K562 (cell line): ENCODE measurements around the gene GFRA1. TPM values are rescaled to one million over a fixed set of nuclear protein-coding genes. Genes with fewer than 3 reads are reported as not detected.

Source experiments
- ATAC-seq: fragments of 200-7000 bp; cut with Tn5 transposase; 3 replicates; pipeline ENCODE4 v1.9.1; 2020; ENCODE audit warnings: moderate library complexity
- BruUV-seq: library from RNA; stranded (reverse); fragments of 400-500 nt; replicated peaks from 2 replicates; lab custom pipeline; 2021; lab: Mats Ljungman, UMichigan
- CTCF ChIA-PET: fragments of 300-600 bp; formaldehyde crosslinking; extraction: SDS; loops from one replicate; lab custom pipeline; 2021; ENCODE audit warnings: low intra/inter-chr PET ratio; lab: Yijun Ruan, JAX
- POLR2A ChIA-PET: fragments of 300-600, 350-650 bp; sonication (Branson Sonifier 250); formaldehyde crosslinking; extraction: SDS; loops from one replicate; lab custom pipeline; 2021; ENCODE audit warnings: antibody characterized with exemption, inconsistent platforms; lab: Yijun Ruan, JAX
- DNase-seq, 4 experiments: peaks; one replicate each; pipeline versions ENCODE4 v3.0.0 to v3.0.0-alpha.2; 2011 to 2018; ENCODE audit warnings: low spot score in 3 of 4, mixed read lengths in 3 of 4; ENCODE audit errors: extremely low read depth in 1 of 4
- FAIRE-seq: peaks from 2 replicates; lab custom pipeline; 2011; peaks lifted over from hg19 to GRCh38; lab: Jason Lieb, UNC
- H2AFZ ChIP-seq: 2 replicates; pipeline ENCODE4 v1.6.0; 2011; ENCODE audit warnings: low read depth, low read length, control low read depth, inconsistent platforms
- H3K27ac ChIP-seq: fragments of 200-600 bp; 3 replicates; pipeline ENCODE4 v1.8.0; 2011; ENCODE audit warnings: low read depth, mild to moderate bottlenecking, control low read depth, inconsistent platforms, low read length, moderate library complexity, mixed read lengths; ENCODE audit errors: extremely low read depth
- H3K27me3 ChIP-seq, 2 experiments: fragments of 300-600 bp in 1 of 2; 2 replicates in 1 of 2; 3 replicates in 1 of 2; pipeline versions ENCODE4 v1.6.0 to v1.8.0; 2011; ENCODE audit warnings: inconsistent platforms in 2 of 2, low read length in 2 of 2, mild to moderate bottlenecking in 1 of 2, mixed read lengths in 1 of 2, moderate library complexity in 1 of 2; ENCODE audit not compliant: control insufficient read depth in 2 of 2, insufficient read depth in 2 of 2
- H3K36me3 ChIP-seq: fragments of 300-600 bp; 3 replicates; pipeline ENCODE4 v1.8.0; 2011; ENCODE audit warnings: mild to moderate bottlenecking, low read length, inconsistent platforms; ENCODE audit not compliant: control insufficient read depth, insufficient read depth
- H3K4me1 ChIP-seq, 2 experiments: fragments of 200-600 bp in 1 of 2; replicated peaks in 1 of 2; 2 replicates in 1 of 2; 3 replicates in 1 of 2; pipeline versions ENCODE4 v1.5.1 to v1.8.0; 2011; ENCODE audit warnings: inconsistent platforms in 2 of 2, low read length in 2 of 2, mild to moderate bottlenecking in 1 of 2, mixed read lengths in 1 of 2, moderate library complexity in 1 of 2; ENCODE audit not compliant: control insufficient read depth in 2 of 2, insufficient read depth in 2 of 2
- H3K4me2 ChIP-seq: 2 replicates; pipeline ENCODE4 v1.6.1; 2011; ENCODE audit warnings: low read length, control low read depth, inconsistent platforms, mixed read lengths; ENCODE audit not compliant: insufficient read depth
- H3K4me3 ChIP-seq: fragments of 200-600 bp; sonication (generic), shearing (Covaris generic); 2 replicates; pipeline ENCODE4 v1.5.1; 2016; ENCODE audit warnings: control low read depth, inconsistent platforms
- H3K79me2 ChIP-seq: fragments of 200-600 bp; 3 replicates; pipeline ENCODE4 v1.8.0; 2011; ENCODE audit warnings: low read length, inconsistent platforms; ENCODE audit not compliant: control insufficient read depth, insufficient read depth
- H3K9ac ChIP-seq, 2 experiments: 2 replicates each; pipeline versions ENCODE4 v1.6.0 to v1.6.1; 2011; ENCODE audit warnings: low read depth in 2 of 2, low read length in 2 of 2, control low read depth in 1 of 2, inconsistent platforms in 1 of 2, mild to moderate bottlenecking in 1 of 2, mixed read lengths in 1 of 2; ENCODE audit not compliant: insufficient read depth in 1 of 2
- H3K9me1 ChIP-seq: one replicate; pipeline ENCODE4 v1.6.0; 2011; ENCODE audit warnings: inconsistent platforms, mild to moderate bottlenecking, low read length, moderate library complexity; ENCODE audit not compliant: control insufficient read depth, insufficient read depth
- H3K9me3 ChIP-seq: replicated peaks from 2 replicates; pipeline ENCODE4 v1.5.1; 2011; ENCODE audit warnings: low read depth, low read length, inconsistent platforms; ENCODE audit not compliant: control insufficient read depth, insufficient read depth
- H4K20me1 ChIP-seq: replicated peaks from 2 replicates; pipeline ENCODE4 v1.6.1; 2011; ENCODE audit warnings: low read length, inconsistent platforms, mixed read lengths; ENCODE audit not compliant: control insufficient read depth, insufficient read depth
- ARID3A ChIP-seq: IDR thresholded peaks from 2 replicates; pipeline ENCODE4 v1.6.1; 2012; ENCODE audit warnings: low read depth, low read length, improper control_type of control experiment, borderline replicate concordance
- ERF ChIP-seq: fragments of 450-650 bp; formaldehyde crosslinking; IDR thresholded peaks from 2 replicates; pipeline ENCODE4 v1.4.0; 2020; ENCODE audit warnings: mild to moderate bottlenecking, mixed read lengths
- ESRRA ChIP-seq: fragments of 450-650 bp; IDR thresholded peaks from 2 replicates; pipeline ENCODE4 v1.6.1; 2014; ENCODE audit warnings: low read depth, mild to moderate bottlenecking, moderate library complexity, borderline replicate concordance
- HDAC3 ChIP-seq: fragments of 450-650 bp; IDR thresholded peaks from 2 replicates; pipeline ENCODE4 v1.6.1; 2018; ENCODE audit warnings: borderline replicate concordance, mild to moderate bottlenecking, moderate library complexity; ENCODE audit not compliant: partially characterized antibody
- MBD1 ChIP-seq: fragments of 250-450 bp; sonication (Bioruptor Pico); IDR thresholded peaks from 2 replicates; pipeline ENCODE4 v1.8.0; 2022; ENCODE audit warnings: inconsistent platforms
- MCM2 ChIP-seq: fragments of 450-650 bp; IDR thresholded peaks from 2 replicates; pipeline ENCODE4 v1.6.1; 2017; ENCODE audit warnings: low read depth, mild to moderate bottlenecking
- MXD1 ChIP-seq: fragments of 250-450 bp; sonication (Bioruptor Pico); IDR thresholded peaks from 2 replicates; pipeline ENCODE4 v1.8.0; 2021; ENCODE audit warnings: borderline replicate concordance, mild to moderate bottlenecking, moderate library complexity; ENCODE audit not compliant: poor library complexity, severe bottlenecking
- NEUROD1 ChIP-seq: fragments of 150-350 bp; IDR thresholded peaks from 2 replicates; pipeline ENCODE4 v1.6.1; 2014; ENCODE audit warnings: borderline replicate concordance, low read length, low read depth; ENCODE audit not compliant: partially characterized antibody
- NR2C2 ChIP-seq, 2 experiments: fragments of 200-800 bp in 1 of 2; sonication (Bioruptor generic) in 1 of 2; sonication (generic) in 1 of 2; formaldehyde crosslinking in 1 of 2; IDR thresholded peaks; 2 replicates each; pipeline versions ENCODE4 v1.6.1 to v1.8.0; 2016 to 2022; ENCODE audit warnings: mild to moderate bottlenecking in 1 of 2, missing compliant biosample characterization in 1 of 2, missing genetic modification characterization in 1 of 2, missing genetic modification reagents in 1 of 2
- RFX5 ChIP-seq: IDR thresholded peaks from 2 replicates; pipeline ENCODE4 v1.6.1; 2011; ENCODE audit warnings: low read depth, mild to moderate bottlenecking, improper control_type of control experiment, low read length
- SMARCE1 ChIP-seq: fragments of 450-650 bp; IDR thresholded peaks from 2 replicates; pipeline ENCODE4 v1.7.1; 2016; ENCODE audit warnings: mild to moderate bottlenecking
- SOX6 ChIP-seq: fragments of 450-650 bp; IDR thresholded peaks from 2 replicates; pipeline ENCODE4 v1.6.1; 2014; ENCODE audit warnings: mild to moderate bottlenecking
- ZNF146 ChIP-seq: IDR thresholded peaks from one replicate; pipeline ENCODE4 v1.6.1; 2018; ENCODE audit warnings: missing compliant biosample characterization; ENCODE audit not compliant: unreplicated experiment
- ZNF263 ChIP-seq: sonication (generic); formaldehyde crosslinking; IDR thresholded peaks from 2 replicates; pipeline ENCODE4 v1.8.0; 2022; ENCODE audit warnings: mild to moderate bottlenecking, missing genetic modification reagents, borderline replicate concordance
- in situ Hi-C: fragments of 300-500 bp; cut with MboI; formaldehyde crosslinking; loops from 4 replicates; pipeline ENCODE4 v1.15.0; 2018; ENCODE audit warnings: inconsistent platforms, mixed read lengths
- intact Hi-C: fragments of 100-400 bp; cut with micrococcal nuclease; formaldehyde crosslinking; loops from 2 replicates; pipeline ENCODE4 v1.14.2; 2022
- polyA plus RNA-seq, 8 experiments: library from polyadenylated mRNA; depleted of rRNA in 4 of 8; stranded (reverse) in 5 of 8; unstranded in 3 of 8; fragments of >200 nt; fragmentation: Nextera tagmentation in 2 of 8; fragmentation: Illumina TruSeq in 1 of 8; extraction: Ambion mirVana in 2 of 8; extraction: Trizol in 1 of 8; gene quantifications; 2 replicates each; pipeline versions ENCODE4 v1.2.1 to v1.2.3, GENCODE V29; 2011 to 2014; ENCODE audit warnings: inconsistent platforms in 1 of 8, missing spikeins in 1 of 8
- total RNA-seq, 7 experiments: library from RNA; depleted of rRNA in 6 of 7; stranded (reverse); fragments of >200 nt in 6 of 7; fragmentation: Illumina TruSeq in 2 of 7; extraction: Trizol in 2 of 7; gene quantifications; 2 replicates each; pipeline versions ENCODE4 v1.2.1 to v1.2.3, GENCODE V29; 2011 to 2021; ENCODE audit warnings: low replicate concordance in 1 of 7

Gene GFRA1
- total and polyA plus RNA-seq, 9 of the 15 experiments (the other 6 are each of a cell fraction or from before 2014, with no cell fraction given), result 0.04 TPM; not detected in 8

- Histone ChIP-seq H3K4me3 (no peak overlapping the region), H3K4me1 (no peaks in the 10 kb centered on the region), H4K20me1 (no peaks in the 10 kb centered on the region), H3K4me2 (no peak overlapping the region), H3K27me3 (no peaks in the 10 kb centered on the region), H3K9me3 (no peaks in the 10 kb centered on the region), H3K9ac (no peak overlapping the region), H2AFZ (no peak overlapping the region), H3K36me3 (no peaks in the 10 kb centered on the region), H3K9me1 (no peaks in the 10 kb centered on the region), H3K27ac (no peak overlapping the region), H3K79me2 (no peaks in the 10 kb centered on the region)
- TF ChIP-seq MXD1 (CRISPR knock-in tag) (no peak), NR2C2 (CRISPR knock-in tag; IDR thresholded peaks at IDR 0.05) (no peak), NR2C2 (tag; IDR thresholded peaks at IDR 0.05) (no peak), NEUROD1 (no peak), SOX6 (no peak), ZNF146 (CRISPR knock-in tag) (no peak), RFX5 (no peak), MBD1 (no peak), MCM2 (no peak), ZNF263 (no peak), SMARCE1 (no peak), ARID3A (no peak), ESRRA (no peak), HDAC3 (no peak), ERF (CRISPR knock-in tag) (no peak)
- BruUV-seq, result no TSS peak
- DNase-seq (no peak), ATAC-seq (no peak), FAIRE-seq (no peak)
- intact Hi-C loops, result no loop called here
- in situ Hi-C loops, result no loop called here
- POLR2A ChIA-PET, result no interaction called here
- CTCF ChIA-PET, result no interaction called here
Measured at GRCh38 chr10:116201011-116201410, 72.0 kb downstream of the GFRA1 start.
